Measurements from ENCODE around the gene CYB561D2.

The CYB561D2 gene

GRCh38 chr3:50358911-50359759 lies 8.5 kb downstream of the CYB561D2 start, which contains the start of gene TMEM115:
Gene TMEM115 (minus strand): TSS chr3:50359521. CDS start chr3:50359063, 458 bp downstream.
- TF ChIP-seq CTCF (IDR thresholded peaks at IDR 0.05; ENCODE audit: low read depth, low read length) = no peak
- H3K4me3 ChIP-seq (ENCODE audit: low read depth, low read length) = peak within 1 kb of the TSS; percentile 90

- TF ChIP-seq CTCF (IDR thresholded peaks at IDR 0.05; ENCODE audit: low read depth, low read length) = no peak
- no peak overlapping the region for H3K4me3 ChIP-seq (ENCODE audit: low read depth, low read length)
These were observed 9.1 kb downstream of the CYB561D2 start for GRCh38 chr3:50359760-50360110.

GRCh38 chr3:50364573-50365079 lies 14.0 kb downstream of the CYB561D2 start:
- peak overlapping the region; percentile 44 for H3K4me3 ChIP-seq (ENCODE audit: low read depth, low read length)
- TF ChIP-seq CTCF (IDR thresholded peaks at IDR 0.05; ENCODE audit: low read depth, low read length) = no peak

GRCh38 chr3:50365080-50365841 lies 14.6 kb downstream of the CYB561D2 start:
- H3K4me3 ChIP-seq (ENCODE audit: low read depth, low read length) = peak overlapping the region; percentile 46
- TF ChIP-seq CTCF (IDR thresholded peaks at IDR 0.05; ENCODE audit: low read depth, low read length) = no peak

- TF ChIP-seq CTCF (IDR thresholded peaks at IDR 0.05; ENCODE audit: low read depth, low read length) = no peak
- H3K4me3 ChIP-seq (ENCODE audit: low read depth, low read length) = no peak overlapping the region
These were observed 15.2 kb downstream of the CYB561D2 start for GRCh38 chr3:50365842-50366220.

GRCh38 chr3:50369012-50369670 lies 18.5 kb downstream of the CYB561D2 start:
- H3K4me3 ChIP-seq (ENCODE audit: low read depth, low read length) = no peak overlapping the region
- TF ChIP-seq CTCF (IDR thresholded peaks at IDR 0.05; ENCODE audit: low read depth, low read length) = no peak

Data from WI38 (cell line).